GM10266 (cell line): ENCODE results near the gene CDRT15.
"Not testable (repeated sequence)": the region's sequence is repeated elsewhere in the genome, so short reads cannot be mapped to it uniquely, and the experiment has no call there.

ENCODE experiments used
- DNase-seq: peaks from one replicate; pipeline ENCODE4 v3.0.0; 2012; ENCODE audit errors: extremely low spot score
- CTCF ChIP-seq: IDR thresholded peaks from 2 replicates; pipeline ENCODE4 v1.5.1; 2012; ENCODE audit warnings: mild to moderate bottlenecking, low read depth; ENCODE audit not compliant: control insufficient read depth, insufficient read depth; ENCODE audit errors: missing control alignments

CDRT15 gene

GRCh38 chr17:14236762-14237161 is at the start of gene CDRT15:
Gene CDRT15 (minus strand): TSS chr17:14236862. CDS start chr17:14236833, 29 bp downstream.
- not testable (repeated sequence) for DNase-seq

GRCh38 chr17:14282726-14283125 is 46.1 kb upstream of the CDRT15 start:
- TF ChIP-seq CTCF, result no peak
- DNase-seq, result no peak

GRCh38 chr17:14281530-14281929 is 44.9 kb upstream of the CDRT15 start:
- no peak for DNase-seq
- no peak for TF ChIP-seq CTCF

- TF ChIP-seq CTCF, result no peak
- DNase-seq, result no peak
These were observed 40.0 kb upstream of the CDRT15 start for GRCh38 chr17:14276535-14277250.

GRCh38 chr17:14270508-14270907 is 33.8 kb upstream of the CDRT15 start:
- no peak for DNase-seq
- TF ChIP-seq CTCF, result no peak

- DNase-seq, result no peak
- TF ChIP-seq CTCF, result no peak
These were observed 32.8 kb upstream of the CDRT15 start for GRCh38 chr17:14269473-14269872.

- no peak for DNase-seq
- no peak for TF ChIP-seq CTCF
These were observed 31.6 kb upstream of the CDRT15 start for GRCh38 chr17:14268264-14268663.

GRCh38 chr17:14261406-14261805 is 24.7 kb upstream of the CDRT15 start:
- DNase-seq, result no peak
- TF ChIP-seq CTCF, result no peak
